GM19467 (cell line): Measurements from ENCODE around the gene CD84.
"Not testable (repeated sequence)": the region's sequence is repeated elsewhere in the genome, so short reads cannot be mapped to it uniquely, and the experiment has no call there.

Experiments used
- ATAC-seq: cut with Tn5 transposase; IDR thresholded peaks from one replicate; pipeline ENCODE4 v1.9.1; 2021; ENCODE audit warnings: mild to moderate bottlenecking, moderate library complexity; ENCODE audit not compliant: unreplicated experiment

CD84 gene

GRCh38 chr1:160542303-160542945 is 36.9 kb downstream of the CD84 start:
- ATAC-seq = no peak

GRCh38 chr1:160541622-160542302 is 37.5 kb downstream of the CD84 start:
- no peak for ATAC-seq

GRCh38 chr1:160540859-160541233 is 38.5 kb downstream of the CD84 start:
- no peak for ATAC-seq

DNA sequence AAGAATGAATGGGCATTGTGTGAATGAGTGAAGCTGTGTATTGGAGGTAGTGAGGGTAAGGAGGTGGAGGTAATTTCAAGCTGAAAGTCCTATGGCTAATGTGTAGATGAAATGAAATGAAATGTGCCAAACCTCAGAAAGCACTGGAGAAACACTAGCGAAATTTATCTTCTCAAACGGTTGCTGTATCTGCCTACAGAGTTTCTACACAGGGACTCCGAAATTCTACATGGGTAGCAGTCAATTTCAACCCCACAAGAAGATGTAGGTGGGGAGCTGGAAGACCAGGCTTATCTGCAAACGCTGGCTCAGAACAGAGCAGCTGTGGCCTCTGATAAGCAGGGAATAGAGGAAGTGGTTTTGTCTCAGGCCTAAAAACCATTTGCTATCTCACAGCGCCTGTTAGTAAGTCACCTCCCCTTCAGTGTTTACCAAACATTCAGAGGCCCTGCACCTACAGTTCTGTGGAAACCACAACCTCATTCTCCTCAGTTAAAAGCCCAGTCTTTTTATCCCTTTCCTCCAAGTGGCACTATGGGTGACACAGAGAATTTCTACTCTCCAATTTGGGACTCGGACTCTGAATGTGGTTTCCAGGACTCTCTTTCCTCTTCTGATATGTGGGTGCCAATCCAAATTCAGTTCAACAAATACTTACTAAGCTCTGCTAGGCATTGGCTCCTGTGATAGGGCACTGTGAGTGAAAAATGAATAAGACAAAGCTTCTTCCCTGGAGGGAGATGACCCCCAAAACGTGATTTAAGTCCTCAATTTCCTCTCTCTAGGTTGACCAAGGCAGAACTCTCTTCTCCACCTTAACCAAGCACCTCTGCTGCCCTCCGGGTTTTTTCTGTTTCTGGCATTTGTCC is 39.1 kb downstream of the CD84 start:
- peak; percentile 80 for ATAC-seq

GRCh38 chr1:160539684-160539989 is 39.7 kb downstream of the CD84 start:
- no peak for ATAC-seq

- ATAC-seq = no peak
Measured at GRCh38 chr1:160538985-160539651, 40.2 kb downstream of the CD84 start.

GRCh38 chr1:160537714-160538665 is 41.3 kb downstream of the CD84 start:
- ATAC-seq = no peak

DNA sequence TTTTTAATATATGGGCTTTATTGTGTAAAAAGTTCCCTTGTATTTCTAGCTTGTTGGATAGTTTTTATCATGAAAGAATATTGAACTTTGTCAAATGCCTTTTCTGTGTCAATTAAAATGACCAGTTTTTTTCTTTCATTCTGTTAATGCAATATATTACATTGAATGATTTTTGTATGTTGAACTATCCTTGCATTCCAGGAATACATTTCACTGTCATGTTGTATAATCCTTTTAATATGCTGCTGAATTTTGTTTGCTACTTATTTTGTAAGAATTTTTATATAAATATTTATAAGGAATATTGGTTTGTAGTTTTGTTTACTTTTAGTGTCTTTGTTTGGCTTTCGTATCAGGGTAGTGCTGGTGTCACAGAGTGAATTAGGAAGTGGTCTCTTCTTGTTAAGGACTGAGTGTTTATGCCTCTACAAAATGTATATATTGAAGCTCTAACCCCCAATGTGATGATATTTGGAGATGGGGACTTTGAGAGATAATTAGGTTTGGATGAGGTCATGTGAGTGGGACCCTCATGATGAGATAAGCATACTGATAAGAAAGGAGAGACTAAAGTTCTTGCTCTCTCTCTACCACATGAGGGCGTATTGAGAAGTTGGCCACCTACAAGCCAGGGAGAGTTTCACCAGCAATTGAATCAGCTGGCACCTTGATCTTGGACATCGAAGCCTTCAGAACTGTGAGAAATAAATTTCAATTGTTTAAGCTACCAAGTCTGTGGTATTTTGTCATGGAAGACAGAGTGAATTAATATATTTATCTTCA is 44.3 kb downstream of the CD84 start:
- no peak for ATAC-seq

- ATAC-seq = not testable (repeated sequence)
Measured at GRCh38 chr1:160532557-160532813, 46.8 kb downstream of the CD84 start.

GRCh38 chr1:160531809-160532556 is 47.3 kb downstream of the CD84 start:
- not testable (repeated sequence) for ATAC-seq

DNA sequence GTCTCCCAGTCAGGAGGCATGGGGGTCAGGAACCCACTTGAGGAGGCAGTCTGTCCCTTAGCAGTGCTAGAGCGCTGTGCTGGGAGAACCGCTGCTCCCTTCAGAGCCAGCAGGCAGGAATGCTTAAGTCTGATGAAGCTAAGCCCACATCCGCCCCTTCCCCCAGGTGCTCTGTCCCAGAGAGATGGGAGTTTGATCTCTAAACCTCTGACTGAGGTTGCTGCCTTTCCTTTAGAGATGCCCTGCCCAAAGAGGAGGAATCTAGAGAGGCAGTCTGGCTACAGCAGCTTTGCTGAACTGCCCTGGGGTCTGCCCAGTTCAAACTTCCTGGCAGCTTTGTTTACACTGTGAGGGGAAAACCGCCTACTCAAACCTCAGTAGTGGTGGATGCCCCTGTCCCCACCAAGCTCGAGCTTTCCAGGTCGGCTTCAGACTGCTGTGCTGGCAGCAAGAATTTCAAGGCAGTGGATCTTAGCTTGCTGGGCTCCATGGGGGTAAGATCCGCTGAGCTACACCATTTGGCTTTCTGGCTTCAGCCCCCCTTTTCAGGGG is 49.8 kb downstream of the CD84 start:
- not testable (repeated sequence) for ATAC-seq

- not testable (repeated sequence) for ATAC-seq
Measured at GRCh38 chr1:160523789-160524188, 55.5 kb downstream of the CD84 start.

- no peak for ATAC-seq
Measured at GRCh38 chr1:160522622-160523345, 56.5 kb downstream of the CD84 start, which contains the start of gene SLAMF6. Gene SLAMF6, minus strand, starts transcription at chr1:160523255. Its CDS starts 63 bp downstream, at chr1:160523192.

- no peak for ATAC-seq
Measured at GRCh38 chr1:160522136-160522535, 57.2 kb downstream of the CD84 start.

DNA sequence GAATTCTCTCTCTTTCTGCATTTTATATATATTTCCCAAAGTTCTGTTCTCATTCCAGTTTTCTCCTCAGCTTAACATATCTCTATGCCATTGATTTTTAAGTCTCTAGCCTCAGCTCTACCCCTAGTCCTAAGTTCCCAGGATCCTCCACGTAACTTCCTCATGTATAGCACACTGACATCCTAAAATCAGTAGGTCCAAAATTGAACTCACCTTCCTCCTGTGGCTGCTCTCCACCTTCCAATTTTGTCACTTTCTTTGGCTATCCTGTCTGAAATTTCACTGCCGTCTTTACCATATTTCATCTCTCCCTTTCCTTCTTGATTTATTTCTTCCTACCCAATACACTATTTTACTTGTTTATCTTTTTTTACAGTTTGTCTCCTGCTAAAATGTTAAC is 57.7 kb downstream of the CD84 start:
- ATAC-seq = no peak

GRCh38 chr1:160520999-160521398 is 58.3 kb downstream of the CD84 start:
- peak; percentile 39 for ATAC-seq

DNA sequence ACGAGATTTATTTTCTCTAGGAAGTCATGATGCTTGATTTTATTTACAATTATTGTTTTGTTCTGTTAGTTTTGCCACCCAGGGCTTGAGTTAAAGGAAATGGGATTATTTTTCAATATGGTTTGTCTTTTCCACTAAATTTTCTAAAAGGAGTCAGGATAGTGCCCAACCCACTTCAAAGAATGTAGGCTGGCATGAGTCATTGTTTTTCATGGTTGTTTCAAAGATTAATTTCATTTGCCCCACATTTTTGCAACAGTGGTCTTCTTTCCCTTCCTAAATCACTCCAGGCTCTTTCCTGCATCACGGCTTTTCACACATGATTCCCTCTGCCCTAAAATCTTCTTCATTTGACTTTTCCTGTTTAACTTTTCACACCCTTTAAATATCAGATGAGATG is 58.7 kb downstream of the CD84 start:
- ATAC-seq = no peak
